ENCODE results near the gene CARTPT.

- TF ChIP-seq CTCF (conservative IDR thresholded peaks at IDR 0.05; ENCODE audit: low read length) (no peak), EZH2phosphoT487 (IDR thresholded peaks at IDR 0.05; ENCODE audit: borderline replicate concordance) (no peak)
Observed at GRCh38 chr5:71769287-71769686, 50.2 kb downstream of the CARTPT start.

All from Loucy (cell line).